ENCODE data around the gene FAM111A. TPM values are rescaled to one million over a fixed set of nuclear protein-coding genes. Genes with fewer than 3 reads are reported as not detected.
"Not testable (repeated sequence)": the region's sequence is repeated elsewhere in the genome, so short reads cannot be mapped to it uniquely, and the experiment has no call there.

Gene FAM111A, protein sequence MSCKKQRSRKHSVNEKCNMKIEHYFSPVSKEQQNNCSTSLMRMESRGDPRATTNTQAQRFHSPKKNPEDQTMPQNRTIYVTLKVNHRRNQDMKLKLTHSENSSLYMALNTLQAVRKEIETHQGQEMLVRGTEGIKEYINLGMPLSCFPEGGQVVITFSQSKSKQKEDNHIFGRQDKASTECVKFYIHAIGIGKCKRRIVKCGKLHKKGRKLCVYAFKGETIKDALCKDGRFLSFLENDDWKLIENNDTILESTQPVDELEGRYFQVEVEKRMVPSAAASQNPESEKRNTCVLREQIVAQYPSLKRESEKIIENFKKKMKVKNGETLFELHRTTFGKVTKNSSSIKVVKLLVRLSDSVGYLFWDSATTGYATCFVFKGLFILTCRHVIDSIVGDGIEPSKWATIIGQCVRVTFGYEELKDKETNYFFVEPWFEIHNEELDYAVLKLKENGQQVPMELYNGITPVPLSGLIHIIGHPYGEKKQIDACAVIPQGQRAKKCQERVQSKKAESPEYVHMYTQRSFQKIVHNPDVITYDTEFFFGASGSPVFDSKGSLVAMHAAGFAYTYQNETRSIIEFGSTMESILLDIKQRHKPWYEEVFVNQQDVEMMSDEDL
- total RNA-seq (ENCODE audit: low replicate concordance): 28.4 and 29.1 TPM in 2 replicates
- long read RNA-seq, partial matches to known transcripts: 14 of 44 reads
- long read RNA-seq, other reads (novel, unspliced or antisense): 27 of 44 reads

DNA sequence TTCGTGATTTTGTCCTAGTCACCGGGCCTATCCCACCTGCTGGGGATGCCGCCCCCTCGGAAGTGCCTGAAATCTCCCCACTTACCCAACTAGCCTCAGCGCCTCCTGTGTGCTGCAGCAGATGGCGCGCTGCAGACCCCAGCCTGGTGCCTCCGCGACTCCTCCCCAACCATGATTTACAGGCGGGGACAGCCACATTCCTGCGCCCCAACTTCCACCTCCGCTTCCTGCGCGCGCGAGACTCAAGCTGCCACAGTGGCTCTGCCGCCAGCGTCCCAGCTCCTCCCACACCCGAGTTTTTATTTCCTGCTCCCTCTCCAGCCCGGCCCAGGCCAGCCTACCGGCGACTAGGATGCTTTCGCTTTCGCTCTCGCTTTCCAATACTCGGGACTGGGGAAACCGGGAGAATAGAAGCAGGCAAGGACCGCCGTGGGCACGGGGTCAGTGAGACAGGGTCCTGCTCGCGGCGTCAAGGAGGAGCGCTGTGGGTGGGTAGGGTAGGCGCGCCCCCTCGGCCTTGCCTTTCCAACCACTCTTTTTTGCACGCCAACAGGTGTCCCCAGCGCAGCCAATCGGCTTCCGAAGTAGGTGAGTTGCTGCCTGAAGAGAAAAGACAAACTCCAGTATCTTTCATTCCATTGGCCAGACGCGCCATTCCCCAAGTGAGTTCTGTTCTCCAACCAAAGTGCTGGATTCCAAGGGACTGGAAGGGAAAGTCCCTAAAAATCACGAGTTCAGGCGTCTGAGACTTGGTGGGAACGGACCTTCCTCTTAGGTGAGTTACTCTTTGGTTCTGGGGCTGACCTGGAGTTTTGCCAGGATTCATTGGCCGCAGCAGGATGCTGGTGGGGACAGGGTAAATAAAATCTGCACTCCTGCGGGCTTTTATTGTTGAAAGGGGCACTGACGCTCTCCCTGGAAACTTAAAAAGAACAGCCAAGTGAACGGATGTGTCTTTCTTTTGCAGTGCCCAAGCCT lies at the start of gene FAM111A:
Gene FAM111A (plus strand): TSS at position 327 of the 978 bp plus-strand sequence. CDS start 6,017 bp downstream, outside the sequence.
- TF ChIP-seq CTCF (conservative IDR thresholded peaks at IDR 0.05): peak; percentile 48
- H3K27me3 Mint-ChIP-seq: peaks cover 24% of the 10 kb centered on the region
- H3K4me1 Mint-ChIP-seq (ENCODE audit: unreplicated experiment): peaks cover 20% of the 10 kb centered on the region
- H3K4me3 Mint-ChIP-seq: peak within 1 kb of the TSS; percentile 97
- DNase-seq (ENCODE audit: extremely low spot score, unreplicated experiment): peak; percentile 83
- H3K27ac Mint-ChIP-seq: peak within 1 kb of the TSS; percentile 98
- peaks cover 4% of the 10 kb centered on the region for H3K36me3 Mint-ChIP-seq
- H3K9me3 Mint-ChIP-seq: no peaks in the 10 kb centered on the region

- not testable (repeated sequence) for H3K27ac Mint-ChIP-seq, H3K36me3 Mint-ChIP-seq
These were observed 49.1 kb upstream of the FAM111A start for GRCh38 chr11:59093576-59093975.

GRCh38 chr11:59095225-59095624 lies 47.4 kb upstream of the FAM111A start:
- H3K4me1 Mint-ChIP-seq (ENCODE audit: unreplicated experiment); H3K9me3 Mint-ChIP-seq; DNase-seq (ENCODE audit: extremely low spot score, unreplicated experiment); H3K27ac Mint-ChIP-seq; H3K36me3 Mint-ChIP-seq; H3K4me3 Mint-ChIP-seq: not testable (repeated sequence)
- peaks cover 32% of the 10 kb centered on the region for H3K27me3 Mint-ChIP-seq

More at GRCh38 chr11:59093576-59093975, 49.1 kb upstream of the FAM111A start:
- H3K4me3 Mint-ChIP-seq; H3K4me1 Mint-ChIP-seq (ENCODE audit: unreplicated experiment); H3K9me3 Mint-ChIP-seq; DNase-seq (ENCODE audit: extremely low spot score, unreplicated experiment): not testable (repeated sequence)
- peaks cover 20% of the 10 kb centered on the region for H3K27me3 Mint-ChIP-seq

DNA sequence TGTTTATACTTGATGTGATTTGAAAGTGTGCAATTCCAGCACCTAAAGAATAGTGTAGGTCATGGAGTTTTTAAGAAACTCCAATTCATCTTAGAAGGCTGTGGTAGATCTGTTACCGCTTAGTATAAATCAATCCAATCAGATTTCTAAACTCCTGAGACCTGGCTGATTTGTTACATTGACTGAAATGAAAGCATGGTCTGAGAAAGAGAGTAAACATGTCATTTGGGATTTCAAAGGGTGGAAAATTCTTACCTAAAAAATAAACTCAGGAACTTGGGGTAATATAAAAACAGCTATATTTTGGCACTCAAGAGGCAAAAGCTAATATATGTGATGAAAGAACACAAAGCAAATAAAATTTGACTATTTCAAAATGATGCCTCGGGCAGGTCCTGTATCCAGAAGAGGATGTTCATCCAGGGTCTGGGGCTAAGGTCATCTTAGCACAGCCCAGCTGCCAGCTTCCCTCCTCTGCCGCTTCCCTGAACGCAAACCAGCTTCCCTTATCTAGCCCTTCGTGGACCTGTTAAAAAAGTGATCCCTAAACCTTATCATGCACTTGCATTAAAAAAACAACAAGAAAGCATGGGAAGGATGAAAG lies 46.6 kb upstream of the FAM111A start:
- H3K27me3 Mint-ChIP-seq: peaks cover 40% of the 10 kb centered on the region
- not testable (repeated sequence) for DNase-seq (ENCODE audit: extremely low spot score, unreplicated experiment); H3K36me3 Mint-ChIP-seq; H3K4me3 Mint-ChIP-seq; H3K9me3 Mint-ChIP-seq; H3K27ac Mint-ChIP-seq; H3K4me1 Mint-ChIP-seq (ENCODE audit: unreplicated experiment)

GRCh38 chr11:59097113-59097708 lies 45.4 kb upstream of the FAM111A start:
- H3K27me3 Mint-ChIP-seq: peaks cover 50% of the 10 kb centered on the region
- H3K36me3 Mint-ChIP-seq: no peaks in the 10 kb centered on the region
- no peak overlapping the region for H3K4me3 Mint-ChIP-seq
- DNase-seq (ENCODE audit: extremely low spot score, unreplicated experiment): no peak
- peak; percentile 78 for TF ChIP-seq CTCF (conservative IDR thresholded peaks at IDR 0.05)
- no peaks in the 10 kb centered on the region for H3K4me1 Mint-ChIP-seq (ENCODE audit: unreplicated experiment)
- H3K9me3 Mint-ChIP-seq: no peaks in the 10 kb centered on the region
- no peak overlapping the region for H3K27ac Mint-ChIP-seq

DNA sequence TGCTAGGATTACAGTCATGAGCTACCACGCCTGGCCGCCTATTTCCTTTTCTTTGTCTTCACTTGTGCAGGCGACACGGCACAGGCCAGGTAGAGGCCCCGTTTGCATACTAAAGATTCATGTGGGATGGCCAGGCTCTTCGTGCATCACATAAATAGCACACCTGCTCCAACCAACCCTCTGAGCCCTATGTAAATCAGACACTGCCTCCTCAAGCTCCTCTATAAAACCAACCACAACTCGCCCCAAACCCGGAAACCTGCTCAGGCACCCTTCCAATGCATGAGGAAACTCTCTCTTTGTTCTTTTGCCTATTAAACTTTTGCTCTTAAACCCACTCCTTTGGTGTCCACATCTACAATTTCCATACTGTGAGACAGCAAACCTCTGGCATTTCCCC lies 44.7 kb upstream of the FAM111A start:
- H3K4me3 Mint-ChIP-seq; H3K36me3 Mint-ChIP-seq; DNase-seq (ENCODE audit: extremely low spot score, unreplicated experiment); H3K9me3 Mint-ChIP-seq; H3K27ac Mint-ChIP-seq; H3K4me1 Mint-ChIP-seq (ENCODE audit: unreplicated experiment): not testable (repeated sequence)
- peaks cover 57% of the 10 kb centered on the region for H3K27me3 Mint-ChIP-seq
